CD4-positive, alpha-beta T cell treated with Interleukin-4 for 1 hour (primary cell): Measurements from ENCODE around the gene SRPK1.

Experiments
- DNase-seq, 2 donors: peaks; one replicate each; pipeline ENCODE4 v3.0.0-alpha.2; 2020 to 2022

Gene SRPK1

DNA sequence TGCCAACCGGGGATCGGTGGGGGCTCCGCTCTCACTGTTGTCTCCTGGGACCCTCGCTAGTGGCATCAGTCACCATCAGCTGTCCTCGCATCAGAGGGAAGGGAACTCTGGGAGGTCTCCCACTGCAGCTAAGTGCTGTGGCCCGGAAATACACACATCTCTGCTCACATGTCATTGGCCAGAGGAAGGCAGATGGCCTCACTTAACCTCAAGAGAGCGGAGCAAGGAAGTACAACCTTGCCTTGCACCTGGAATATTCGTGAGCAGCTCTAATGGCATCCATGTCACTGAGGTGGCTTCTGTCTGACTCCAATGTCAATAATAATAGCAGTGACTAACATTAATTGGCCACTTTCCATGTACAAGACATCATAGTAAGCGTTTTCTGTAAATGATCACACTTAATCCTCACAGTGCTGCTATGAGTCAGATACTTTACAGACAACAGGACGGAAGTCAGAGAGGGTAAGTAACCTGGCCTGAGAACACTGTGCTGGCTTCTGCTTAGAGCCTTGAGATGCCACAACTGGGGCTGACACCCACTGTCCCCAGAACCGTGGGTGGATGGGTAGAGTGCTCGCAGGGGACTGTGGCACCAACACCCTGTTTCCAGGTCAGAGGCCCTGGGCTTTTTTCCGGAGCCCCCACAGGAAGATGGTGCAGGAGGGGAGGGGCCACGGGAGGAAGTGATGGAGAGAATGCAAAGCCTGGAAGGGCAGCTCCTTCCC, 109.8 kb downstream of the SRPK1 start:
- no peak for DNase-seq

DNA sequence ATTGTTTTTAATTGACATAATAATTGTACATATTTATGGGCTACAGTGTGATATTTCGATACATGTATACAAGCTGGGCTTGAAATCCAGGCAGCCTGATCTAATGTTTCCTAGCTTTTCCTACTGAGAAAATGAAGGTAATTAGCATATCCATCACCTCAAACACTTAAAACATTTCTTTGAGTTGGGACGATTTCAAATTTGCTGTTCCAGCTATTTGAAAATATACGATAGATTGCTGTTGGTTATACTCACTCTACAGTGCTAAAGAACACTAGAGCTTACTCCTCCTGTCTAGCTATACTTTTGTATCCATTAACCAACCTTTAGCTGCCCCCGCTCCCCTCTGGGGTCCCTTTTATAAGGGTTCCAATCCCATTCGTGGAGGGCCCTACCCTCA, 111.1 kb downstream of the SRPK1 start:
- DNase-seq: no peak

DNA sequence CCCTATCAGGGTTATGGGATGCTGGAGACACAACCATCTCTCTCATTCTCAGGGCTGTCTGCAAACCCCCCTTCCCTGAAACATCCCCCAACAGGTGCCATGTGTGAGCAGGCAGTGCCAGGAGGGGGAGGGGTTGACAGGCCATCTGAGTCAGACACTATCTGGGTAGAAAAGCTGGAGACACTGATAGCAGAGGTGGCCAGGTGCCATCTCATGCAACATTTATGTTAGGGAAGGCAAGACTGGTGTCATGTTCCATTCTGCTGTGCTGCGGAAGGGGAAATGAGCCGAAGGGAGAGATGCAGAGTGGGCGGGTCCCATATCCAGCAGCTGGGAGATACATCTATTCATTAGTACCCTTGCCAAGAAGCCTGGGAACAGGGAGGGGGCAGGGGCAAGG, 112.2 kb downstream of the SRPK1 start:
- no peak for DNase-seq

DNA sequence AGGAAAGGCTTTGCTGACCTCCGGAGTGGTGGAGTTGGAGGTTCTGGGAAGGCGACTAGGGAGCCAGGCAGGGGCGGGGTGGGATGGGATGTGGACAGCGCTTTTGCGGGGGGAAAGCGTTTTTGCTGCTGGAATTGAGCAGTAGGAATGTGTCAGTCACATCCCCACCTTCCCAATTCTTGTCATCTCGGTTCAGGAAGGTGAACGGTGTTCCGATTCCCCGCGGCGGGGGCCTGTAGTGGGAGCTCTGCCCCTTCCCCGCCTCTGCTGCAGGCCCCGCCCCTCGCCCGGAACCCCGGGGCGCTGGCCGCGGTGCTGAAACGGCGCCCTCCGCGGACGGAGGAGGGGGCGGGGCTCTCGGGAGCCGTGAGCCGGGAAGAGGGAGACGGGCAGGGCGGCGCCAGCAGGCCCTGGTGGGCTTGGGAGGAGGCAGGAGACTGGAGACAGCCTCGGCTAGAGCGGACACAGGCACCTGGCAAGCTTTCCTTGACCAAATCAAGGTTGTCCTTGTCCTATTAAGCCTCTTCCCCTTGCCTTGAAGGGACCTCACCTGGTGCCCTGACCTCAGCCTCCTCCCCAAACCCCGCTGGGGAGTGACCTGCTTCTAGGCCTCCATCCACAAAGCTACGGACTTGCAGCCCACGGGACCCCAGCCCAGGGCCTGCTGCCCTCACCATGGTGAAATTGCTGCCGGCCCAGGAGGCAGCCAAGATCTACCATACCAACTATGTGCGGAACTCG, 115.7 kb downstream of the SRPK1 start, which contains the start of gene LHFPL5:
TSS of gene LHFPL5 (plus strand) at position 357 of the 741 bp plus-strand sequence. CDS start at position 676, 319 bp downstream.
- peak; percentile 22 to 27 for DNase-seq

DNA sequence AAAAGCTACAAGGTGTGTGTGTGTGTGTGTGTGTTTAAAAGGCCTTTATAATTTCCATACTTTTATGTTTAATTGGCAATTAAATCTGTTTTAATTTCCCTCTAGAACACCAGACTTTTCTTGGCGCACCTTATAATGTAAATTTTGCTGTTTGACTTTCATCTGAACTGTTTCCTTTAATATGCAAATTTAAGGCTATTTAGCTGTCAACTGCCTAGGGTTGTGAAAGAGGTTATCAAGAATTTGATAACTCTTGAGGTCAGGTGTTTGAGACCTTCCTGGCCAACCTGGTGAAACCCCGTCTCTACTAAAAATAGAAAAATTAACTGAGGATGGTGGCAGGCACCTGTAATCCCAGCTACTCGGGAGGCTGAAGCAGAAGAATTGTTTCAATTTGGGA, 119.8 kb downstream of the SRPK1 start:
- no peak for DNase-seq

DNA sequence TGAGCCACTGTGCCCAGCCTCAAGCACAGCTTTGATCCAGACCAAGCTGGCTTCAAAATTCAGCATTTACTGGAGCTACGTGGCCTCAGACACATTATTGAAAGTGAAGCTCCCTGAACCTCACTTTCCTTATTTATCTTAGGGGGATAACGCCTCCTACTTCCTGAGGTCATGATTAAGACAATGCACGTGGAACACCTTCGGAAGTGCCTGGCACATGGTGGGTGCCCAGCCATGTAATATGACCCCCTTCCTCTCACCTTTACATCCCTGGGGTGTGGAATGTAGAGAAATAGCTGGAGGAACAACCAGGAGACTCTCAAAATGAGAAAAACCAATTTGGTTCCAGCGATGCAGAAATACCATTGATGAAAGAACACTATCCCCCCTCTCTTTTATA, 122.2 kb downstream of the SRPK1 start:
- no peak for DNase-seq

DNA sequence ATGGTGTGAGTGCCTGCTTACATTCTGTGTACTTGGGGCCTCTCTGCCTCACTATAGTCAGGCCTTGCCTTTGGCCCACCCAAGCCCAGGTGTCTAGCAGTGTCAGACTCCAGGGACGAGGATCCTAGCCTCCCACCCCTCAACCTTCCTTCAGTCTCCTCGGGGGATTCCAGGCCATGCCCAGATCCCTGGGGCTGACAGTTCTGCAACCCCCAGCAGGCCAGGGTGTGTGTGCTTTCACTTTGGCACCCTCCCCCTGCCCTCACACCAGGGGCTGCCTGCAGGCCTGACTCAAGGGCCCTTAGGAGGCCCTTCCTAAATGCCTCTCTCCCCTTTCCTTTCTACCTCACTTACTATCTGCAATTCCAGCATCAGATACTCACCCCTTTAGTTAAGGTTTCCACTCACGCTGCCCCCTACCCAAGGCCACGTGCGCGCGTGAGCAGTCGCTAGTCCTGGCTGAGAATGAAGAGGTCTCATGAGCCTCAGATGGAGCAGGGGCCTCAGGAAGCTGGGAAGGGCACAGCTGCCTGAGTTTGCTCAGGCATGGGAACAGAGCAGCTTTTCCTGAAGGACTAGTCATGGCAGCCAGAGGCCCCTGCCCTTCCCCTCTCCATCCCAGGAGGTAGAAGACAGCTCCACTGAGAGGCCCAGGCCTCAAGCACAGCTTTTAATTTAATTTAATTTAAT, 122.9 kb downstream of the SRPK1 start:
- no peak for DNase-seq

DNA sequence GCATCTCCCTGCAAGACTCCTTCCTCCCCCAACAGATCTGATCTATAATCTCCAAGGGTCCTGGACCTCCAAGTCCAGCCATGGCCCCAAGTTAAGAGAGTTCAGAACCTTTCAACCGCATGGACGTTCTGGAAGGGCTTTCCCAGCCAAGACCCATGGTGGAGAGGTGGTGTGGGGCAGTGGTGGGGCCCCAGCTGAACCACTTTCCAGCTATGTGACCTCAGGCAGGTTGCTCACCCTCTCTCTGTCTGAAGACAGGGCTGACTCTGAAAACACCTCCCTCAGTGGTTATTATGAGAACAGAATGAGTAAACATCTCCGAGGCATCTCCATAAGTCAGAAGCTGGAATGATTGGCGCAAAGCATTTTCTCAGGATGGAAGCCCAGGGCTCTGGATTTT, 124.7 kb downstream of the SRPK1 start:
- no peak for DNase-seq

DNA sequence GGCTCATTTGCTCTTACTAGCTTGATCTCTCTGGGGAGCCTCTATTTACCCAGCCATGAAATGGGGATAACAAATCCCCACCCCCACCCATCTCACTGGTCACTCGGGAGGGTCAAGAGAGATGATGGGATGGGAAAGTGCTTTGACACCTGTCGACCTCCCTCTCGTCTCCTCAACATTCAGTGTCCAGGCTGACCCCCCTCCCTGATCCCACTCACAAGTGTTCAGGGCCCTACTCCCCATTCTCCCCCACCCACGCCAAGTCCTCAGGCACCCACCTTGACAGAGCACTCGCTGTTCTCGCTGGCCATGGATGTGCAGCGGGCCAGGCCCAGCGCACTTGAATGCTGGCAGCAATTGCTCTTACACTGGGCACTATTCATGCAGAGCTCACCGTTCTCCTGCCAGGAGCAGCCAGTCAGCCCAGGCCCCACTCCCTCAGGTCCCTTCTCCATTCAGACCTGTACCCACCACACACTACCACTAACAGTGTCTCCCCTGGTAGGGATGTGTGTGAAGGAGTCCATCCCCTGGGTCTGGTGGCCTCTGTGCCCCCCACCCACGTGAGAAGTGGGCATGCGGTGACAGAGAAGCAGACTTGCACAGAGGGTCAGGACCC, 125.3 kb downstream of the SRPK1 start:
- DNase-seq: no peak

DNA sequence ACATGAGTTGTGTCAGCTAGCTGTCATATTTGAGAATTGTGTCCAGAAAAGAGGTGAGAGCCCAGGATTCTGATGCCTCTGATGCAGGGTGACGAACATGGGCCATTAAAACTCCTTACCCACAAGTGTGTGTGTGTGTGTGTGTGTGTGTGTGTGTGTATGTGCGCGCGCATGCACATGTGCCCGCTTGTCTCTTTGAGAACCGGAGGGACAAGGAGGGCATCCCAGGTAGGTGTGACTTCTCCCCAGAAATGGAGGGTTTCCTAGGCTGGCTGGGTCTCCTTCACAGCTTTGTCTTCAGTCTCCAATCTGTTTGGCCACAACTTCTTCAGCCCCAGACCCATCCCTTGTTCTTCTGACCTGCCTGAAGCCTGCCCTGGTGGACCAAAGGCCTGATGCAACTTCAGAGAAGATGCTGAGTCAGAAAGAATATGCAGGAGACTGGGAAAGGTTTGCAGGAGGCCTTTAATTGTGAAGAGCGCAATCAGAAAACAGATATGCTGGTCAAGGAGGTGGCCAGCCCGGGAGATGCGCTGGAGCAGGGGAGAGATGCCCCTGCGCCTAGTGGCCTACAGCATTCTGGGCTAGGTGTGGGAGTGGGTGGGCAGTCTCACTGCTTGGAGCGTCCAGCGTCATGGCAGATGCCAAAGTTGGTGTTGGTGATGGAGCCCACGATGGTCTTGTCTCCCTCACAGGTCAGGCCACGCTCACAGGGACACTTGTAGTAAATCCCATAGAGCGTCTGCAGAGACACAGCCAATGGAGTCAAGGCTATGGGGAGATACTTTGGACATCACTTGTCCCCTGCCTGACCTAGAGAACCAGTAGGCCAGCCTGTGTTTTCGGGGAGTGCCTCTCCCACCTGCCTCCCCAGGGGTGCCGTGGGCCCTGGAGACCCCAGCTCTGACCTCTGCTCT, 126.1 kb downstream of the SRPK1 start:
- DNase-seq: no peak

DNA sequence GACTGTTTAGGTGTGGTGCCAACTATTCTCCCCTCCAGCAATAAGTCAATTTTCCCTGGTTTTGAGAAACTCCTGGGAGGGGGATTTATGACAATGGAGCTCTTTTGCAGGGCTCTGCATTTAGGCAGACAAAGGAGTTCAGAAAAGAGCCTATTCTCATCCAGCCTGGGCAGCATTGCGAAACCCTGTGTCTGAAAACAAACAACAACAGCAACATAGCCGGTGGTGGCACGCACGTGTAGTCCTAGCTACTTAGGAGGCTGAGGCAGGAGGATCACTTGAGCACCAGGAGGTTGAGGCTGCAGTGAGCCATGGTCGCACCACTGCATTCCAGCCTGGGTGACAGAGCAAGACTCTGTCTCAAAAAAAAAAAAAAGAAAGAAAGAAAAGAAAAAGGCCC, 130.2 kb downstream of the SRPK1 start:
- no peak for DNase-seq

DNA sequence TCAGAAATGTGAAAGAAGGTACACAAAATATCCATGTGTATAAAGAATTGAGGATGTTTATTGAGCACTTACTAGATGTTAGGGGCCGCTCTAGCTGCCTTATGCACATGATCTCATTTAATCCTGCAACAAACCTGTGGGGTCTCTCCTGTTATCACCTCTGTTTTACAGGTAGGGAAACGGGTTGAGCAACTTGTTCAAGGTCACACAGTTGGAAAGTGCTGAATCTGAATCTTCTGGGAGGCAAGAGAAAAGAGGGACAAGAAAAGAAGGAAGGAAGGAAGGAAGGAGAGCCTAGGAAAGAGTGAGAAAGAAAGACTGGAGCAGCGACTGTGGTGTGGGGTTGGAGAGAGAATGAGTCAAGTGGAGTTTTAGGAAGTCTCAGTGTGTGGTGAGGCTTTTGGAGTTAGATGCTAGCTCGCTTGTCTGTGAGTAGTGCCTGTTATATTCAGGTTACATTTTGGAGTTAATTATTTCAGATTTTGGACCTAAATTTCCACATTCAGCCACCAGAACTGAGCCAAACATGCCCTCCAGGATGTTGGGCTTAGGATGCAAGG, 132.4 kb downstream of the SRPK1 start:
- DNase-seq: no peak

DNA sequence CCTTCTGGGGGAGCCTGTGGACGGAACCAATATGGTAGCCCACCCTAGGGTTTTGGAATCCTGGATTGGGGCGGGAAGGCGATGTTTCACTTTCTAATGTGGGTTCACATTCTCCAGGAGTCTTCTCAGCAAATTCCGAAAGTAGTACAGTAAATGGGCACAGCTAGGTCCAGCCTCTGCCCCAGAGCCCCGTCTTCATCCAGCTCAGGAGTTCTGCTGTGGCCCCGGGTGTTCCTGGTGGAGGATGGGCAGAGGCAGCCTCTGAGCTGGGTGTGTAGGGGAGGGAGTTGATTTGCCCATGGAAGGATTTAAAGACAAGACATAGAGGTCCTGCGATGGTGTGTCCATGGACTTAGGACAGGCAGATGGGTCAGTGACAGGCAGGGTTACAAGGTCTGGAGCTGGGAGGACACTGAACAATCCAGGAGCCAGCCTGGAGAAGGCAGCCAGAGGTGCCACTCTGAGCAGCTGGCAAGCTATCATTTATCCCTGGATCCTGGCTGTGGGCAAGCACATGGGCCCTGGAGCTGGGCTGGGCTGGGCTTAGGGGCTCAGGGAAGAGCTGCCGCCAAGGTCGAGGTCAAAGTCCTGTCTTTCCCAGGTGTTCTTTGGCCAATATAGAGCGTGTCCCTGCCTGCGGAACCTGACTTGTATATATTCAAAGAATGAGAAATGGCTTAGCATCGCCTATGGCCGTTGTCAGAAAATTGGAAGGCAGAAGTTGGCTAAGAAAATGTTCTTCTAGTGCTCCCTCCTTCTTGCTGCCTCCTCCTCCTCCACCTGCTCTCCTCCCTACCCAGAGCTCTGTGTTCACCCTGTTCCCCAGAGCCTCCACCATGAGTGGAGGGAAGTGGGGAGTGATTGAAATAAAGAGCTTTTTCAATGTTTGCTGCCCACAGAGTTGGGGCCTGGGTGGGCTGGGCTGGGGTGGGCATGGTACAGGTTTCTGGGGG, 133.4 kb downstream of the SRPK1 start:
- no peak for DNase-seq

DNA sequence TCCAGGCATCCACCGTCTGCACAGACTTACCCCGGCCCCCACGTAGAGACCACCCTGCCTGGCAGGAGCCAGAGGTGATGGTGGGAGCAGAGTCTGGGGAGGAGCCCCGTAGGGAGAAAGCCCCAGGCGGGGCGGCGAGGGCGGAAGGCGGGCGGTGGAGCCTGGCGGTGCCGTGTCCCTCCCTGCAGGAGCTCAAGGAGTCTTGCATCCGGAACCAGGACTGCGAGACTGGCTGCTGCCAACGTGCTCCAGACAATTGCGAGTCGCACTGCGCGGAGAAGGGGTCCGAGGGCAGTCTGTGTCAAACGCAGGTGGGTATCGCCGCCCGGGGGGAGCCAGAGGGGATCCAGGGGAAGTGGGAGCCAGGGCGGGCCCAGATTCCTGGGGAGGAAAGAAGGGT, 134.1 kb downstream of the SRPK1 start:
- no peak for DNase-seq

DNA sequence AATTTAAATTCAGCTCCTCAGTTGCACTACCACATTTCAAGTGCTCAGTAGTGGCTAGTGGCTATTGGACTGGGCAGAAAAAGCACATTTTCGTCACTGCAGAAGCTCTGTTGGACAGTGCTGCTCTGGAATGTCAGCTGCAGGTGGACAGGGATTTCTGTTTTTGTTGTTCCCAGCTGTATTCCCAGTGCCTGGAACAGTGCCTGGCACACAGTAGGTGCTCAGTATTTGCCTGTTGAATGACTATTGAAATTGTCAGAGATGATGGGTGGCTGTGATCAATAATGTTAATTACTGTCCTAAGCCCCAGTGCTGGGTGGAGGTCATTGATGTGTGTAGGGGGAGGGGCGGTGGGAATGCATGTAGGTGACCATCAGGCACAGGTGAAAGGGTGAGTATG, 134.6 kb downstream of the SRPK1 start:
- DNase-seq: no peak

DNA sequence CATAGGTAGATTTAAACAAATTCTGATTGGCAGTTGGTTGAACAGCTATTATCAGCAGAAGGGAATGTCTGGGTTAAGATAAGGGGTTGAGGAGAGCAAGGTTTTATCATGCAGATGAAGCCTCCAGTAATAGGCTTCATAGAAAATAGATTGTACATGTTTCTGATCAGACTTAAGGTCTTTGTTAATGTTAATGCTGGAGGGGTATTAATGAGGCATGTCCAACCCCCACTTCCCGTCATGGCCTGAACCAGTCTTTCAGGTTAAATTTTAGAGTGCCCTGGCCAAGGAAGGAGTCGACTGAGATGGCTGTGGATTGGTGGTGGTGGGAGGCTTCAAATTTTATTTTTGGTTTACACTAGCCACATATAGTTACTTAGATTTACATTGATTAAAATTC, 136.7 kb downstream of the SRPK1 start:
- no peak for DNase-seq
